ENCODE data around the gene DMD. TPM values are rescaled to one million over a fixed set of nuclear protein-coding genes. Genes with fewer than 3 reads are reported as not detected.

DMD gene
- polyA plus RNA-seq, 3 donors = 0.23 TPM; not detected in 2

DNA sequence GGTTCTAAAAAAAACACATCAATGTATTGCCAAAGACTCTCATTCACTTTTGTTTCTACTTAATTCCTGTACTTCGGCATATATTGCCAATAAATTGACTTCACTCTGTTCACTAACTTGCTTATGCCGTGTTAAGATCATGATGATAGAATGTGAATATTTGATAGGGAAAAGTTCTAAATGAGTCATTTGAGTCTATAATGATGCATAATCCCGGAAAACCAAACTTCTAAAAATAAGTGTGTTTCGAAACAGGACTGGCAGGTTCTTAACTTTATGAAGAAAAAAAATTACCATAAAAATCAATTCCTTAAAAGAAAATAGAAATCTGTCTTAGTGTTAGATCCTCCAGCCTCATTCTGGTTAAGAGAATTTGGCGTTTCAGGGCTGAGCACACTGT, 1752.0 kb downstream of the DMD start:
- intact Hi-C loops (cut with micrococcal nuclease) = no loop called here
- Histone ChIP-seq H3K27me3 (ENCODE audit: control insufficient read depth in 2 of 2, insufficient read depth in 2 of 2, low read length in 2 of 2) (no peaks in the 10 kb centered on the region), H3K4me1 (ENCODE audit: control insufficient read depth in 1 of 2, insufficient read depth in 2 of 2, low read length in 2 of 2) (no peaks in the 10 kb centered on the region), H3K9me3 (replicated peaks in 1 of 2; ENCODE audit: control insufficient read depth in 1 of 2, insufficient read depth in 1 of 2, low read length in 2 of 2) (no peaks in the 10 kb centered on the region), H3K36me3 (replicated peaks in 1 of 2; ENCODE audit: control insufficient read depth in 1 of 2, insufficient read depth in 2 of 2, low read length in 2 of 2) (no peaks in the 10 kb centered on the region), H2AFZ (ENCODE audit: insufficient read depth, low read depth, low read length, poor library complexity, severe bottlenecking) (no peak overlapping the region), H3K79me2 (ENCODE audit: insufficient read depth, low read length) (no peaks in the 10 kb centered on the region), H3K27ac (ENCODE audit: low read depth in 1 of 2, low read length in 2 of 2) (no peak overlapping the region), H3K4me3 (replicated peaks in 1 of 3; ENCODE audit: low read depth in 2 of 3, low read length in 3 of 3) (no peak overlapping the region), H4K20me1 (ENCODE audit: insufficient read depth, low read length) (no peaks in the 10 kb centered on the region), H3K9ac (ENCODE audit: insufficient read depth, low read length, poor library complexity, severe bottlenecking) (no peak overlapping the region), H3K4me2 (replicated peaks; ENCODE audit: extremely low read depth, low read length, poor library complexity, severe bottlenecking) (no peak overlapping the region)
- no peak overlapping the region for H3K4me3 Mint-ChIP-seq
- H3K27ac Mint-ChIP-seq = no peak overlapping the region
- peaks cover 0 to 2% (median 0%) of the 10 kb centered on the region in 3 donors for H3K27me3 Mint-ChIP-seq (ENCODE audit: low read depth in 3 of 3)
- peaks cover under 1% of the 10 kb centered on the region for H3K4me1 Mint-ChIP-seq
- TF ChIP-seq, protein P1, sequence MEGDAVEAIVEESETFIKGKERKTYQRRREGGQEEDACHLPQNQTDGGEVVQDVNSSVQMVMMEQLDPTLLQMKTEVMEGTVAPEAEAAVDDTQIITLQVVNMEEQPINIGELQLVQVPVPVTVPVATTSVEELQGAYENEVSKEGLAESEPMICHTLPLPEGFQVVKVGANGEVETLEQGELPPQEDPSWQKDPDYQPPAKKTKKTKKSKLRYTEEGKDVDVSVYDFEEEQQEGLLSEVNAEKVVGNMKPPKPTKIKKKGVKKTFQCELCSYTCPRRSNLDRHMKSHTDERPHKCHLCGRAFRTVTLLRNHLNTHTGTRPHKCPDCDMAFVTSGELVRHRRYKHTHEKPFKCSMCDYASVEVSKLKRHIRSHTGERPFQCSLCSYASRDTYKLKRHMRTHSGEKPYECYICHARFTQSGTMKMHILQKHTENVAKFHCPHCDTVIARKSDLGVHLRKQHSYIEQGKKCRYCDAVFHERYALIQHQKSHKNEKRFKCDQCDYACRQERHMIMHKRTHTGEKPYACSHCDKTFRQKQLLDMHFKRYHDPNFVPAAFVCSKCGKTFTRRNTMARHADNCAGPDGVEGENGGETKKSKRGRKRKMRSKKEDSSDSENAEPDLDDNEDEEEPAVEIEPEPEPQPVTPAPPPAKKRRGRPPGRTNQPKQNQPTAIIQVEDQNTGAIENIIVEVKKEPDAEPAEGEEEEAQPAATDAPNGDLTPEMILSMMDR (IDR thresholded peaks at IDR 0.05) = no peak
- no peaks in the 10 kb centered on the region for H3K36me3 Mint-ChIP-seq
- WGBS (ENCODE audit: insufficient coverage) = no CpG with 5 or more reads among the region's 5 CpGs
- H3K9me3 Mint-ChIP-seq = peaks cover 0 to 3% (median 0%) of the 10 kb centered on the region in 7 donors
- no peak for DNase-seq

DNA sequence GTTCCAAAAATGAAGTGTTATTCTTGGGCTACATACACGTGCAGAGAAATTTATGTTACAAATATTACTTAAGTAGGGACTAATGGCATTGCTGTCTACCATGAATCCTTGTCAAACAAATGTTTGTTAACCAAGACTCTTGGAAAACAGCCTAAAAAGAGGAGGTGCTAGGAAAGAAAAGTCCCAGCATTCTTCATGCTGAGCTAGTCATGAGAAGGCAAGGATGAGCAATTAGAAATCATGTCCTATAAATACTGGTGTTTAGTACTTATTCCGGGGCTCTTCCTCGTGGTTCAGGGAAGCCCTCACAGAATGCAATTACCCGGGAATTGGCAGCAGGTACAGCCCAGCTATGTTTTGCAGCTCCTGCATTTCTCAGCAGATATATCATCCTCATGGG, 1761.4 kb downstream of the DMD start:
- Histone ChIP-seq H3K79me2 (ENCODE audit: insufficient read depth, low read length) (no peaks in the 10 kb centered on the region), H3K36me3 (replicated peaks in 1 of 2; ENCODE audit: control insufficient read depth in 1 of 2, insufficient read depth in 2 of 2, low read length in 2 of 2) (no peaks in the 10 kb centered on the region), H3K4me1 (ENCODE audit: control insufficient read depth in 1 of 2, insufficient read depth in 2 of 2, low read length in 2 of 2) (no peaks in the 10 kb centered on the region), H3K27me3 (ENCODE audit: control insufficient read depth in 2 of 2, insufficient read depth in 2 of 2, low read length in 2 of 2) (no peaks in the 10 kb centered on the region), H3K27ac (ENCODE audit: low read depth in 1 of 2, low read length in 2 of 2) (no peak overlapping the region), H4K20me1 (ENCODE audit: insufficient read depth, low read length) (no peaks in the 10 kb centered on the region), H3K9ac (ENCODE audit: insufficient read depth, low read length, poor library complexity, severe bottlenecking) (no peak overlapping the region), H3K9me3 (replicated peaks in 1 of 2; ENCODE audit: control insufficient read depth in 1 of 2, insufficient read depth in 1 of 2, low read length in 2 of 2) (no peaks in the 10 kb centered on the region), H3K4me2 (replicated peaks; ENCODE audit: extremely low read depth, low read length, poor library complexity, severe bottlenecking) (no peak overlapping the region), H2AFZ (ENCODE audit: insufficient read depth, low read depth, low read length, poor library complexity, severe bottlenecking) (no peak overlapping the region), H3K4me3 (replicated peaks in 1 of 3; ENCODE audit: low read depth in 2 of 3, low read length in 3 of 3) (no peak overlapping the region)
- H3K27me3 Mint-ChIP-seq (ENCODE audit: low read depth in 3 of 3) = peaks cover 0 to 3% (median 0%) of the 10 kb centered on the region in 3 donors
- intact Hi-C loops (cut with micrococcal nuclease) = no loop called here
- no peak overlapping the region for H3K4me3 Mint-ChIP-seq
- peaks cover 0 to 6% (median under 1%) of the 10 kb centered on the region in 7 donors for H3K9me3 Mint-ChIP-seq
- no CpG with 5 or more reads among the region's 4 CpGs for WGBS (ENCODE audit: insufficient coverage)
- TF ChIP-seq, protein P1 (IDR thresholded peaks at IDR 0.05) = no peak
- H3K36me3 Mint-ChIP-seq = no peaks in the 10 kb centered on the region
- DNase-seq = no peak
- H3K27ac Mint-ChIP-seq = no peak overlapping the region
- H3K4me1 Mint-ChIP-seq = no peaks in the 10 kb centered on the region

Data from CD14-positive monocyte (primary cell).